Measurements from ENCODE around the gene NFX1. TPM values are rescaled to one million over a fixed set of nuclear protein-coding genes. Genes with fewer than 3 reads are reported as not detected.

Gene NFX1
- total and polyA plus RNA-seq, 10 of the 15 experiments (the other 5 are each of a cell fraction or from before 2014, with no cell fraction given) = 11.9 to 45.1 (median 36.1) TPM

- ChIA-PET SMC1A (ENCODE audit: uncharacterized antibody, unreplicated experiment) (no interaction called here), CTCF (no interaction called here), RAD21 (ENCODE audit: unreplicated experiment) (no interaction called here), POLR2A (no interaction called here)
- no peak overlapping the region for H2AFZ ChIP-seq (ENCODE audit: control insufficient read depth, low read depth, low read length)
- in situ Hi-C loops (cut with MboI) (no loop called here), intact Hi-C loops (cut with micrococcal nuclease; ENCODE audit: unreplicated experiment) (no loop called here)
- BruUV-seq (replicated peaks) = no TSS peak
- H3K9ac ChIP-seq (ENCODE audit: control insufficient read depth, insufficient read depth, low read length) = no peak overlapping the region
- peaks cover 42% of the 10 kb centered on the region for H3K79me2 ChIP-seq (ENCODE audit: control insufficient read depth, insufficient read depth, low read length)
- no peaks in the 10 kb centered on the region for H4K20me1 ChIP-seq (ENCODE audit: control insufficient read depth, insufficient read depth)
- DNase-seq (ENCODE audit: low read depth, low spot score) (no peak), FAIRE-seq (no peak), ATAC-seq (no peak)
- WGBS (ENCODE audit: insufficient coverage, insufficient replicate concordance, low lambda C conversion rate, missing lambda C conversion rate) = 24% methylated on average over 1 of the region's 1 CpG
- TF ChIP-seq ZNF24 (IDR thresholded peaks at IDR 0.05) = no peak
- no peak for TF ChIP-seq SMAD1 (IDR thresholded peaks at IDR 0.05; ENCODE audit: low read depth, partially characterized antibody)
- no peak for TF ChIP-seq IKZF1 (conservative IDR thresholded peaks at IDR 0.05)
- TF ChIP-seq CEBPB (IDR thresholded peaks at IDR 0.05; ENCODE audit: borderline replicate concordance in 1 of 2, low read depth in 2 of 2, low read length in 2 of 2) = no peak
- TF ChIP-seq PAX8 (IDR thresholded peaks at IDR 0.05) = no peak
- TF ChIP-seq SRF (IDR thresholded peaks at IDR 0.05; ENCODE audit: low read depth in 2 of 2, low read length in 2 of 2) = no peak
- no peak for TF ChIP-seq RFX5 (IDR thresholded peaks at IDR 0.05; ENCODE audit: low read depth, low read length)
- no peak for TF ChIP-seq NRF1 (conservative IDR thresholded peaks at IDR 0.05; ENCODE audit: low read depth, low read length)
- no peak for TF ChIP-seq NFIC (IDR thresholded peaks at IDR 0.05; ENCODE audit: low read depth, low read length)
- TF ChIP-seq NFXL1 (IDR thresholded peaks at IDR 0.05; ENCODE audit: borderline replicate concordance) = no peak
- no peak for TF ChIP-seq NKRF (conservative IDR thresholded peaks at IDR 0.05)
- no peak for TF ChIP-seq IRF4 (IDR thresholded peaks at IDR 0.05; ENCODE audit: low read depth, low read length)
- no peak for TF ChIP-seq MYB (IDR thresholded peaks at IDR 0.05; ENCODE audit: borderline replicate concordance, low read depth, low read length)
- no peak for TF ChIP-seq DPF2 (IDR thresholded peaks at IDR 0.05)
- no peak for TF ChIP-seq IRF3 (IDR thresholded peaks at IDR 0.05)
- no peak for TF ChIP-seq YY1 (IDR thresholded peaks at IDR 0.05; ENCODE audit: low read depth, low read length)
- no peak for TF ChIP-seq NR2F1 (conservative IDR thresholded peaks at IDR 0.05)
- TF ChIP-seq POLR2A (IDR thresholded peaks at IDR 0.05; ENCODE audit: low read depth, low read length) = no peak
- no peak for TF ChIP-seq KAT2A (conservative IDR thresholded peaks at IDR 0.05; ENCODE audit: control insufficient read depth, low read depth, low read length)
- no peaks in the 10 kb centered on the region for H3K9me3 ChIP-seq (replicated peaks; ENCODE audit: control insufficient read depth, insufficient read depth, low read length)
- no peak overlapping the region for H3K27ac ChIP-seq (ENCODE audit: control insufficient read depth, insufficient read depth)
- H3K4me2 ChIP-seq (ENCODE audit: control insufficient read depth, insufficient read depth) = no peak overlapping the region
- no peaks in the 10 kb centered on the region for H3K4me1 ChIP-seq (ENCODE audit: control insufficient read depth, insufficient read depth, low read length)
- no peaks in the 10 kb centered on the region for H3K27me3 ChIP-seq (replicated peaks in 1 of 2; ENCODE audit: control insufficient read depth in 2 of 2, insufficient read depth in 2 of 2, low read length in 1 of 2)
- H3K36me3 ChIP-seq (ENCODE audit: control insufficient read depth in 2 of 2, insufficient read depth in 2 of 2, low read length in 1 of 2) = peaks cover 10 to 29% of the 10 kb centered on the region in 2 experiments
- no peak overlapping the region for H3K4me3 ChIP-seq
These were observed 29.9 kb upstream of the NFX1 start for GRCh38 chr9:33260372-33260771.

All from GM12878 (cell line).